RWPE1 (cell line): ENCODE measurements around the gene UTY.

Experiments used
- CTCF ChIA-PET: fragments of 350-600 bp; sonication (Branson Sonifier 250); formaldehyde crosslinking; extraction: SDS; loops from one replicate; lab custom pipeline; 2021; lab: Yijun Ruan, JAX
- POLR2A ChIA-PET: fragments of 400-600 bp; formaldehyde crosslinking; extraction: SDS; loops from one replicate; lab custom pipeline; 2020; ENCODE audit warnings: antibody characterized with exemption; ENCODE audit not compliant: low non-redundant PET; lab: Yijun Ruan, JAX
- DNase-seq: peaks from one replicate; pipeline ENCODE4 v3.0.0; 2012; ENCODE audit warnings: low spot score
- H3K27ac ChIP-seq: fragments of 450-650 bp; 2 replicates; pipeline ENCODE4 v1.5.1; 2017
- TF ChIP-seq, protein P1 (sequence below): fragments of 450-650 bp; conservative IDR thresholded peaks from 2 replicates; pipeline ENCODE4 v1.5.1; 2017; ENCODE audit warnings: low read depth, mild to moderate bottlenecking

UTY gene

DNA sequence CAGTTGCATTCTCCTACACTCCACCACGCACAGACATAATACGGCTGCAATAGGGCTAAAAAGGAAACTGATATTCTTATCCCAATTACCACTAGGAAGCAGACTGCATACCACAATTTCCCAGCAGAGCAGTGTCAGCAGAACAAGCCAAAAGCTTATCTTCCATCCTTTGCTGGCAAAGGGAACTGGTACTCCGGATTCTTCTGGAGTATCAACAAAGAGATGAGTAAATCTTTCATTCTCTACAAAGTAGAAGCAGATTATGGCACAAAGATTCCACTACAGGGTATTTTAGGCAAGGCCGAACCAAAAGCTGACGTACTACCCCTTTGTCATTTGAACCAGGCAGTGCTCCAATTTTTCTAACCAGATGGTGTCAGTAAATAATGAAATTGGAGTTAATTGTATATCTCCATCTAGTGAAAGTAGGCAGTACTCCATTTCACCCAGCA is 56.5 kb downstream of the UTY start:
- no peak for DNase-seq
- CTCF ChIA-PET = no interaction called here
- no peak overlapping the region for H3K27ac ChIP-seq
- POLR2A ChIA-PET = no interaction called here
- TF ChIP-seq, protein P1, sequence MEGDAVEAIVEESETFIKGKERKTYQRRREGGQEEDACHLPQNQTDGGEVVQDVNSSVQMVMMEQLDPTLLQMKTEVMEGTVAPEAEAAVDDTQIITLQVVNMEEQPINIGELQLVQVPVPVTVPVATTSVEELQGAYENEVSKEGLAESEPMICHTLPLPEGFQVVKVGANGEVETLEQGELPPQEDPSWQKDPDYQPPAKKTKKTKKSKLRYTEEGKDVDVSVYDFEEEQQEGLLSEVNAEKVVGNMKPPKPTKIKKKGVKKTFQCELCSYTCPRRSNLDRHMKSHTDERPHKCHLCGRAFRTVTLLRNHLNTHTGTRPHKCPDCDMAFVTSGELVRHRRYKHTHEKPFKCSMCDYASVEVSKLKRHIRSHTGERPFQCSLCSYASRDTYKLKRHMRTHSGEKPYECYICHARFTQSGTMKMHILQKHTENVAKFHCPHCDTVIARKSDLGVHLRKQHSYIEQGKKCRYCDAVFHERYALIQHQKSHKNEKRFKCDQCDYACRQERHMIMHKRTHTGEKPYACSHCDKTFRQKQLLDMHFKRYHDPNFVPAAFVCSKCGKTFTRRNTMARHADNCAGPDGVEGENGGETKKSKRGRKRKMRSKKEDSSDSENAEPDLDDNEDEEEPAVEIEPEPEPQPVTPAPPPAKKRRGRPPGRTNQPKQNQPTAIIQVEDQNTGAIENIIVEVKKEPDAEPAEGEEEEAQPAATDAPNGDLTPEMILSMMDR = no peak

DNA sequence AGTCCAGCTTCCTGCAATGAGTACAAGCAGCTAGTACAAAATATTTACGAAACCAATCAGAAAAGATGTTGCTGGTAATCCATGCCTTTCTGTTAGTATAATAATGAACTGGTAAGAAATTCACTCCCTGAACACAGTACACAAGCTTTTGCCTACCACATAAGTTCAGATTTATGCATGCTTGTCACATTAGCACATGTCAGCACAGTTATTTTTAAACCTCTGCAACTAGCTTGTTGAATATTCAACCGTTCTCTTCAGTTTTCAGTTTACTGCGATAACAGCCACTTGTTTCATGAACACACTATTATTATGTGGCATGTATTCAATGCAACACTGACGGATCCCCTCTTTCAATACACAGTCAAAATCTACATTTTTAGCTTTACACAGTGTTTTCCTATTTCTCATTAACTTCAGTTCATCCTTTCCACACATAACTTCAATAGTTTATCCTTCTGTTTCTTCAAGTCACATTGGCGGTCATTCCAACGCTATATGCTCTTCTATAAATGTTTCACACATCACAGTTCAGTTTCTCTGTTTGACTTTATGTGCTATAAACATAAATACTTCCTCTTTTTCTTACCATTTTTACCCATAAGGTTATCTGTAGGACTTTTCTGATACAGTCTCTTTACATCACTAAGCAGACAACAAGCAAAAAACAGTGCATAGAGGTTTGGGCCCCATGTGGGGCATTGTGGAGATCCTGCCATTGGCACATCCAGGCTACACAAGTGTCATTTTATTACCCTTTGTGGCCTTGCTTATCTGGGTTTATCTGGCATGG is 62.8 kb downstream of the UTY start:
- TF ChIP-seq, protein P1 = no peak
- ChIA-PET POLR2A (no interaction called here), CTCF (no interaction called here)
- no peak overlapping the region for H3K27ac ChIP-seq
- DNase-seq = no peak

DNA sequence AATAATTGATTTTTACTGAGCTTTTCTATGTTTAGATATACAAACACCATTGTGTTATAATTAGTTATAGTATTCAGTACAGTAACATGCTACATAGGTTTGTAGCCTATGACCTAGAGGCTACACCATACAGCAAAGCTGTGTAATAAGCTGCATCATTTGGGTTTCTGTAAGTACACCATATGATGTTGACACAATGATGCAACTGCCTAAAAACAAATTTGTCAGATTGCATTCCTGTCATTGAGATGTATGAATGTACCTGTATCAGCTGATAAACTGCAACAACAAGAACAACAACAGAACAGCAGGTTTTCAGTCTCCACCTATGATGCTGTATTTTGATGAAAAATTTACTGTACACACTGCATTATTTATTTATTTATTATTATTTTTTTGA is 64.3 kb downstream of the UTY start:
- CTCF ChIA-PET = no interaction called here
- POLR2A ChIA-PET = no interaction called here
- no peak for DNase-seq
- TF ChIP-seq, protein P1 = no peak
- H3K27ac ChIP-seq = no peak overlapping the region

DNA sequence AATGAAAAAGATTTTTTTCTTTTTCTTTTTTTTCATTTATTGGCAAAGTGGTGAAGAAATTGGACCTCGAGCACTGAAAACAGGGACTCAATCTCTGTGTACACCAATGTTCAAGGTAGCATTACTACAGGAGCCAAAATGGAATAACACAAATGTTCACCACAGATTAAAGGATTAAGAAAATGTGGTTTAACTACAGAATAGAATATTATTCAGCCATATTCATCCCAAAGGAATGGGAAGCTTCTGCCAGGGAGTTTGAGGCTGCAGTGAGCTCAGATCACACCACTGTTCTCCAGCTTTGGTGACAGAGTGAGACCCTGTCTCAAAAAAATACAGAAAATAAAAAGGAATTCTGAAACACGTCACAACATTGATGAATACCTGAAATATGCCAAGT is 81.0 kb downstream of the UTY start:
- TF ChIP-seq, protein P1 = no peak
- ChIA-PET CTCF (no interaction called here), POLR2A (no interaction called here)
- no peak overlapping the region for H3K27ac ChIP-seq
- no peak for DNase-seq

DNA sequence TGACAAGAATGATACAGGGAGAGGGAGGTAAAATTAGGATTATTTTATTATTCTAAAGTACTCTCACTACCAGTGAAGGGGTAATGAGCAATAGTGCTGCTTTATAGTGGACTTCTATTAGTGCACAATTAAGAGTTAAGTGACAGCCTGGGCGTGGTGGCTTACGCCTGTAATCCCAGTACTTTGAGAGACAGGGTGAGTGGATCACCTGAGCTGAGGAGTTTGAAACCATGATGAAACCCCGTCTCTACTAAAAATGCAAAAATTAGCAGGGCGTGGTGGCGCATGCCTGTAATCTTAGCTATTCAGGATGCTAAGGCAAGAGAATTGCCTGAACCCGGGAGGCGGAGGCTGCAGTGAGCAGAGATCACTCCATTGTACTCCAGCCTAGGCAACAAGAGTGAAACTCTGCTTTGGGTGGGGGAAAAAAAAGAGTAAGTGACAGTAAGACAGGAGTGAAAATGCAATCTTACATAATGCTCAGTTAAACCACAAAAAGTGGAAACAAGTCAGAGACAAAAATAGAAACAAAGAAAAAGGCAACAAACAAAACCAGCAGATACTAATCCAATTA is 98.6 kb downstream of the UTY start:
- TF ChIP-seq, protein P1 = no peak
- ChIA-PET POLR2A (no interaction called here), CTCF (no interaction called here)
- no peak overlapping the region for H3K27ac ChIP-seq
- no peak for DNase-seq

DNA sequence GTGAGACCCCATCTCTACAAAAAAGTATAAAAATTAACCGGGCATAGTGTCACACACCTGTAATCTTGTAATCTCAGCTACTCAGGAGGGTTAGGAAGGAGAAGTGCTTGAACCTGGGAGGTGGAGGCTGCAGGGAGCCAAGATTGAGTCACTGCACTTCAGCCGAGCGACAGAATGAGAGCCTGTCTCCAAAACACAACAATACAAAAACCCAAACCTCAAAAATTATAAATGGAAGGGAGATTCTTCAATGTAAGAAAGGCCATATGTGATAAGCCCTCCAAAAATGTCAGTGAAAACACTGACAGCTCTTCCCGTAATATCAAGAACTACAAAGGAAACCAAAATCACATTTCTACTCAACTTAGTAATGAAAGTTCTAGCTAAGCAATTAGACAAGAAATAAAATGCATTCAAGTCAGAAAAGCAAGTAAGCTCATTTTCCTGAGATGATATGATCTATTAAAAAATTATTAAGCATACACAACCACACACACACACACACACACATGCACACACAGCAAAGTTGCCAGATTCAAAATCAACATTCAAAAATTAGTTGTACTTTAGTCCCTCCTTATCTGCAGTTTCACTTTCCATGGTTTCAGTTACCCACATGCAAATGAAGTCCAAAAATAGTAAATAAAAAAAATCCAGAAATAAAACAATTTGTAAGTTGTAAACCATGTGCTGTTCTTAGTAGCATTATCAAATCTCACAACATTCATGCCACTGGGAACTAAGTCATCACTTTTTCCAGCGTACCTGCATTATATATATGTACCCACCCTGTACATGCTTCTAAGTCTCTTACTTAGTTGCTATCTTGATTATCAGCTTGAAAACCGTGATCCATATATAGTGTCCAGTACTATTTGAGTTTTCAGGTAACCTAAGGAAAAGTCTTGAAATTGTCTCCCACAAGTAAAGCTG is 108.7 kb downstream of the UTY start:
- no peak for DNase-seq
- POLR2A ChIA-PET = no interaction called here
- TF ChIP-seq, protein P1 = no peak
- H3K27ac ChIP-seq = no peak overlapping the region
- CTCF ChIA-PET = no interaction called here
